Breast epithelium (tissue), 4 donors: Measurements from ENCODE around the gene CCRL2. TPM values are rescaled to one million over a fixed set of nuclear protein-coding genes. Genes with fewer than 3 reads are reported as not detected.
A peak's percentile ranks its signal among the peaks of the same experiment; 100 is the strongest.
"Not testable (repeated sequence)": the region's sequence is repeated elsewhere in the genome, so short reads cannot be mapped to it uniquely, and the experiment has no call there.

ENCODE experiments used
- DNase-seq, 2 donors: peaks; one replicate each; pipeline ENCODE4 v3.0.0-alpha.2; 2019; ENCODE audit warnings: low spot score in 2 of 2
- H3K27ac ChIP-seq, 2 donors: fragments of 200-600 bp; sonication (generic) in 1 of 2; one replicate each; pipeline ENCODE4 v1.5.1; 2016 to 2019; ENCODE audit warnings: mild to moderate bottlenecking in 1 of 2
- H3K27me3 ChIP-seq, 2 donors: fragments of 200-600 bp; sonication (generic) in 1 of 2; one replicate each; pipeline versions ENCODE4 v1.5.1 to v1.6.0; 2017 to 2019; ENCODE audit warnings: control low read depth in 1 of 2, mild to moderate bottlenecking in 1 of 2
- H3K36me3 ChIP-seq: fragments of 200-600 bp; one replicate; pipeline ENCODE4 v1.5.1; 2019
- H3K4me1 ChIP-seq, 2 donors: fragments of 200-600 bp; sonication (generic); one replicate each; pipeline ENCODE4 v1.5.1; 2016 to 2019; ENCODE audit warnings: control low read depth in 1 of 2
- H3K4me3 ChIP-seq, 3 donors: fragments of 200-600 bp; sonication (generic); 1 replicate in 2 of 3; 2 replicates in 1 of 3; pipeline ENCODE4 v1.5.1; 2016 to 2019; ENCODE audit warnings: mild to moderate bottlenecking in 3 of 3, moderate library complexity in 2 of 3
- H3K9me3 ChIP-seq, 2 donors: fragments of 200-600 bp; sonication (generic) in 1 of 2; one replicate each; pipeline ENCODE4 v1.5.1; 2016 to 2019; ENCODE audit warnings: control low read depth in 1 of 2
- POLR2A ChIP-seq: fragments of 450-650 bp; IDR thresholded peaks from one replicate; pipeline ENCODE4 v1.6.1; 2016; ENCODE audit warnings: antibody characterized with exemption, mild to moderate bottlenecking, moderate library complexity
- POLR2AphosphoS5 ChIP-seq, 3 donors: sonication (generic); formaldehyde crosslinking; IDR thresholded peaks; one replicate each; pipeline ENCODE4 v1.6.1; 2017; ENCODE audit warnings: antibody characterized with exemption in 3 of 3
- intact Hi-C: fragments of 100-400 bp; cut with DNase I; formaldehyde crosslinking; loops from one replicate; pipeline ENCODE4 v1.15.1; 2023; ENCODE audit warnings: low total_unique reads
- total RNA-seq, 3 donors: library from RNA; depleted of rRNA; stranded (reverse); fragments of >200 nt; gene quantifications; one replicate each; pipeline ENCODE4 v1.1.0, GENCODE V29; 2016
- TF ChIP-seq, protein P1 (sequence below), 3 donors: fragments of 450-650 bp; IDR thresholded peaks; one replicate each; pipeline ENCODE4 v1.5.1; 2016 to 2017; ENCODE audit warnings: antibody characterized with exemption in 3 of 3, mild to moderate bottlenecking in 3 of 3, moderate library complexity in 3 of 3

The CCRL2 gene
- total RNA-seq, 3 donors from 2014 or later = 3.8 to 9.2 (median 4.1) TPM

- intact Hi-C loops = no loop called here
- Histone ChIP-seq H3K27me3 (no peaks in the 10 kb centered on the region), H3K9me3 (no peaks in the 10 kb centered on the region), H3K27ac (peak overlapping the region; percentile 33 to 57), H3K36me3 (no peaks in the 10 kb centered on the region), H3K4me1 (no peaks in the 10 kb centered on the region), H3K4me3 (peak overlapping the region in 2 of 3 donors; percentile 16 to 17)
- TF ChIP-seq POLR2AphosphoS5 (IDR thresholded peaks at IDR 0.05) (no peak), POLR2A (no peak)
- TF ChIP-seq, protein P1, sequence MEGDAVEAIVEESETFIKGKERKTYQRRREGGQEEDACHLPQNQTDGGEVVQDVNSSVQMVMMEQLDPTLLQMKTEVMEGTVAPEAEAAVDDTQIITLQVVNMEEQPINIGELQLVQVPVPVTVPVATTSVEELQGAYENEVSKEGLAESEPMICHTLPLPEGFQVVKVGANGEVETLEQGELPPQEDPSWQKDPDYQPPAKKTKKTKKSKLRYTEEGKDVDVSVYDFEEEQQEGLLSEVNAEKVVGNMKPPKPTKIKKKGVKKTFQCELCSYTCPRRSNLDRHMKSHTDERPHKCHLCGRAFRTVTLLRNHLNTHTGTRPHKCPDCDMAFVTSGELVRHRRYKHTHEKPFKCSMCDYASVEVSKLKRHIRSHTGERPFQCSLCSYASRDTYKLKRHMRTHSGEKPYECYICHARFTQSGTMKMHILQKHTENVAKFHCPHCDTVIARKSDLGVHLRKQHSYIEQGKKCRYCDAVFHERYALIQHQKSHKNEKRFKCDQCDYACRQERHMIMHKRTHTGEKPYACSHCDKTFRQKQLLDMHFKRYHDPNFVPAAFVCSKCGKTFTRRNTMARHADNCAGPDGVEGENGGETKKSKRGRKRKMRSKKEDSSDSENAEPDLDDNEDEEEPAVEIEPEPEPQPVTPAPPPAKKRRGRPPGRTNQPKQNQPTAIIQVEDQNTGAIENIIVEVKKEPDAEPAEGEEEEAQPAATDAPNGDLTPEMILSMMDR (IDR thresholded peaks at IDR 0.05) = no peak
- DNase-seq = peak in 1 of 2 donors; percentile 46
Observed at GRCh38 chr3:46380471-46381221, 26.4 kb upstream of the CCRL2 start.

DNA sequence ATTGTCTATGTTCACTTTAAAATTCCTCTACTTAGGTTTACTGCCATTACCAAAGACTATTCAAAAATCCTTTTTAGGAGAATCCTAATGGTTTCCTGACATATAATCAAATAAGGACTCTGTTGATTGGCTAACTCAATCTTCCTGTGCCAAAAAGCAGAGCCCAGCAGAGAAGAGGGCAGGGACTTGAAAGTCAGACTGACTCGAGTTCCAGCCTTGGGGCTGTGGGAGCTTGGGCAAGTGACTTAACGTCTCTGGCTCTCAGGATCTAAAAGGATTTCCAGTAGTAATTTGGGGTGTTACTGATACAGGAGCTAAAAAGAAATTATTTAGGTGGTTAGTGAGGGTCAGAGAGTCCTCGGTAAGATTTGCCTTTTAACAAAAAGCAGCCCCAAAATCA, 25.4 kb upstream of the CCRL2 start:
- Histone ChIP-seq H3K27me3 (no peaks in the 10 kb centered on the region), H3K4me1 (no peaks in the 10 kb centered on the region), H3K27ac (peak overlapping the region in 1 of 2 donors; percentile 57), H3K36me3 (no peaks in the 10 kb centered on the region), H3K4me3 (no peak overlapping the region), H3K9me3 (no peaks in the 10 kb centered on the region)
- intact Hi-C loops = no loop called here
- TF ChIP-seq, protein P1 (IDR thresholded peaks at IDR 0.05) = no peak
- no peak for TF ChIP-seq POLR2AphosphoS5 (IDR thresholded peaks at IDR 0.05)
- TF ChIP-seq POLR2A = no peak
- no peak for DNase-seq

DNA sequence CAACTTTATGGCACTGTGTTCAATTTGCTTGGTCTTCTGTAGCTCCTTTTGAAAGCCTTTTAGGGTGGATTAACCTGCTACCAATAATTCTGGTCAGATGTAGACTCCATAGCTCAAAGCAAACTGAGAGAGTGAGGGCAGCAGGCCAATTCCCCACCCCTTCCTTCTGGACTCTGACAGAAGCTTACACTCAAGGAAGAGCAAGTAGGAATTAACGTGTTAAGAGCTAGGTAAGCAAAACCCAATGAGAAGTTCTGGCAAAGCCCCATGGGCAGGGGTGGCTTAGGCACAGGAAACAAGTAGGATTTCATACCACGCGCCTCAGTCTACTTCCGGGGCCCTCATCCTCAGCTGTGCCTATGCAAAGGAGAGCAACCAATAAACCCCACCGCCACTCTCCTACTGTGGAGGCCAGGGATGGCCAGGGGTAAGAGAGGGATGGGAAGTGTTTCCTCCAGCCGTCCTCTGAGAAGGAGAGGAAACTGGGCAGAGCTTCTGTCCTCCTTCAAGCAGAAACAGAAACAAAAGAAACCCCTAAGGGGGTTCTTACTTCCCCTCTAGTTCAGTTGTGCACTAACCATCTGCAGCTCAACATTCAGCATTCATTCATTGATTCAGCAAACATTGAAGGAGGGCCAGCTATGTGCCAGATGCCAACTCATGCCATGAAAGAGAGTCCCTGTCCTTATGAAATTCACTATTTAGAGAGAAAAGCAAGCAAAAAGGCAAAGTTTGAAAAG, 23.7 kb upstream of the CCRL2 start:
- Histone ChIP-seq H3K27ac (no peak overlapping the region), H3K27me3 (no peaks in the 10 kb centered on the region), H3K4me1 (no peaks in the 10 kb centered on the region), H3K9me3 (no peaks in the 10 kb centered on the region), H3K4me3 (no peak overlapping the region), H3K36me3 (no peaks in the 10 kb centered on the region)
- TF ChIP-seq POLR2A (no peak), POLR2AphosphoS5 (IDR thresholded peaks at IDR 0.05) (no peak)
- TF ChIP-seq, protein P1 (IDR thresholded peaks at IDR 0.05) = no peak
- intact Hi-C loops = no loop called here
- no peak for DNase-seq

DNA sequence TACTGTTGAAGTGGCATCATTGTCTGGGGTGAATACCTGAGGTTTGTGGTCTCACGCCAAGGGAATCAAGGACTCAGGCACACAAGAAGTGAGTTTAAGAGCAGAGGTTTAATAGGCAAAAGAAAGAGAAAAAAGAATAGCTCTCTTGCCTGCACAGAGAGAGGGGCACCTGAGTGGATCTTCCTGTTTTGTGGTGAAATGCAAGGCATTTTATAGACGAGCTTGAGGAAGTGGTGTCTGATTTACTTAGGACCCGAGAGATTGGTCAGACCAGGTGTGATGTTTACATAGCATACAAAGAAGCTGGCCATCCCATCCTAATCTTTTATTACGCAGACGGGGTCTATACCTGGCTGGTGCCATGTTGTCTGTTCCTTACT, 23.1 kb upstream of the CCRL2 start:
- Histone ChIP-seq H3K4me1 (no peaks in the 10 kb centered on the region), H3K27ac (no peak overlapping the region), H3K9me3 (no peaks in the 10 kb centered on the region), H3K4me3 (no peak overlapping the region), H3K27me3 (no peaks in the 10 kb centered on the region), H3K36me3 (no peaks in the 10 kb centered on the region)
- TF ChIP-seq POLR2AphosphoS5 (IDR thresholded peaks at IDR 0.05) = no peak
- TF ChIP-seq, protein P1 (IDR thresholded peaks at IDR 0.05) = no peak
- TF ChIP-seq POLR2A = no peak
- intact Hi-C loops = no loop called here
- no peak for DNase-seq

GRCh38 chr3:46386205-46386604, 20.9 kb upstream of the CCRL2 start:
- intact Hi-C loops = no loop called here
- H3K27ac ChIP-seq = no peak overlapping the region
- no peaks in the 10 kb centered on the region for H3K27me3 ChIP-seq
- H3K9me3 ChIP-seq = no peaks in the 10 kb centered on the region
- no peaks in the 10 kb centered on the region for H3K36me3 ChIP-seq
- no peak for DNase-seq
- no peak overlapping the region for H3K4me3 ChIP-seq
- TF ChIP-seq POLR2A (no peak), POLR2AphosphoS5 (IDR thresholded peaks at IDR 0.05) (no peak)
- TF ChIP-seq, protein P1 (IDR thresholded peaks at IDR 0.05) = no peak
- no peaks in the 10 kb centered on the region for H3K4me1 ChIP-seq

DNA sequence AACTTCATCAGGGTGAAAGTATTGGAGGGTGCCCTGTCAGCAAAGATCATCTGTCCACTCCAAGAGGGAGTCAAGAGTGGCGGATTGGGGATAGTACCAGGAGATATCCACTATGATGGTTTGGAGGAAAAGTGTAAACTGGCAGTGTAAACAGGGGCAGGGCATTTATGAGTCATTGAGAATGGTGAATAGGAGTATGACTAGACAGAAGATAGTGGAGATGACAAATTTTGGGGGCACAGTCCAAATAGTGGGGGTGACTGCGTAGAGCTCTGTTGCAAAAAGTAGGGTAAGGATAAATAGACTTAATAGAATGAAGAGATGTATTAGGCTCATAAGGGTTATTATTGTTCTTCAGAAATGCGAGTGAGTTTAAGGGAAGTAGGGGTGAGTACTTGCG, 18.2 kb upstream of the CCRL2 start:
- H3K36me3 ChIP-seq, intact Hi-C loops, H3K4me1 ChIP-seq, H3K9me3 ChIP-seq, H3K4me3 ChIP-seq, H3K27ac ChIP-seq, H3K27me3 ChIP-seq, DNase-seq: not testable (repeated sequence)
